BE2C (cell line): ENCODE results near the gene OVOL2.
"Not testable (repeated sequence)": the region's sequence is repeated elsewhere in the genome, so short reads cannot be mapped to it uniquely, and the experiment has no call there.

ENCODE experiments used
- DNase-seq: peaks from one replicate; pipeline ENCODE4 v3.0.0-alpha.2; 2020
- H3K27me3 ChIP-seq: fragments of 250-450 bp; sonication (Bioruptor Pico); 2 replicates; pipeline ENCODE4 v1.5.1; 2020; ENCODE audit warnings: mild to moderate bottlenecking
- H3K36me3 ChIP-seq: fragments of 250-450 bp; sonication (Bioruptor Pico); 2 replicates; pipeline ENCODE4 v1.5.1; 2020; ENCODE audit warnings: mild to moderate bottlenecking
- H3K4me1 ChIP-seq: fragments of 250-450 bp; sonication (Bioruptor Pico); 2 replicates; pipeline ENCODE4 v1.5.1; 2020
- H3K4me3 ChIP-seq: 2 replicates; pipeline ENCODE4 v1.5.1; 2011; ENCODE audit warnings: low read depth, low read length
- H3K9me3 ChIP-seq: fragments of 250-450 bp; sonication (Bioruptor Pico); 2 replicates; pipeline ENCODE4 v1.5.1; 2020
- TF ChIP-seq, protein P1 (sequence below): IDR thresholded peaks from 2 replicates; pipeline ENCODE4 v1.5.1; 2012; ENCODE audit warnings: mild to moderate bottlenecking, low read depth, low read length

Gene OVOL2

DNA sequence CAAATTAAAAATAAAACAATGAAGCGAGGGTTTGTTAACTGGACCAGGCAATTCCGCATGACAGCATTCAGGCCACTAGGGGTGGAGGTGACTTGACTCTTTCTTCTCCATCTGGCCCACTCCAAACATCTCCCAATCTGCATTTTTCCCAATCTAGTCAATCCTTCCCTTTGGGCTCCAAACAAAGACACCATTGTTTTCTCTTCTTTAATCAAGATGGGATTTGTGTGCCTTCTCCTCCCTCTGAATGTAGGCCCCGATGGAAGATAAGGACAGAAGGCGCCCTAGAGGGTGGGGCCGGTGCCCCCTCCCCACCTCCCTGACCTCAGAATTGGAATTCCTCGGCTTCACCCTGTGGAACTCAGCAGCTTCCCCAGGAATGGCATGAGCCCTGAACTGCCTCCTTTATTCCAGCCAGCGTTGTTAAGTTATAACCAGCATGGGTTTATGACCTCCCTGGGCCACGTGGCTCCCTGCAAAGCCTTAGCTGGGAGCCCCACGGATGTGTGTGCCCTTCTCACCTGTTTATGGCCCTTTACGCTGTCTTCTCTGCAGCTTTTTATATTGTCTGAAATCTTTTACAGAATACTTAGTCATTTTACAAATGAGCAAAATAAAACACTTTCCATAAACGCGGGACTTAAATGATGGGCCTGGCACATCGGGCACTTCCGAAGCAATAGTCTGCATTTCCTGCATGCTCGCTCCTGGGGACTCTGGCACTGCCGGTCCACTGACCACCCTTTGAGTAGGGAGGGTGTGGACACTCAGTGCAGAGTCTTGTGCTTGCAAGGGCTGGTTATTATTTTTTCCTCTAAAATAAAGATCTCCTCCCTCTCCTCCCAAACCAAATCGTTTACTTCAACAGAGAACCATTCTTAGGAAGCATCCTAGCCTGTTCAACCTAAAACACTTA is 24.5 kb downstream of the OVOL2 start:
- no peak overlapping the region for H3K4me3 ChIP-seq
- TF ChIP-seq, protein P1, sequence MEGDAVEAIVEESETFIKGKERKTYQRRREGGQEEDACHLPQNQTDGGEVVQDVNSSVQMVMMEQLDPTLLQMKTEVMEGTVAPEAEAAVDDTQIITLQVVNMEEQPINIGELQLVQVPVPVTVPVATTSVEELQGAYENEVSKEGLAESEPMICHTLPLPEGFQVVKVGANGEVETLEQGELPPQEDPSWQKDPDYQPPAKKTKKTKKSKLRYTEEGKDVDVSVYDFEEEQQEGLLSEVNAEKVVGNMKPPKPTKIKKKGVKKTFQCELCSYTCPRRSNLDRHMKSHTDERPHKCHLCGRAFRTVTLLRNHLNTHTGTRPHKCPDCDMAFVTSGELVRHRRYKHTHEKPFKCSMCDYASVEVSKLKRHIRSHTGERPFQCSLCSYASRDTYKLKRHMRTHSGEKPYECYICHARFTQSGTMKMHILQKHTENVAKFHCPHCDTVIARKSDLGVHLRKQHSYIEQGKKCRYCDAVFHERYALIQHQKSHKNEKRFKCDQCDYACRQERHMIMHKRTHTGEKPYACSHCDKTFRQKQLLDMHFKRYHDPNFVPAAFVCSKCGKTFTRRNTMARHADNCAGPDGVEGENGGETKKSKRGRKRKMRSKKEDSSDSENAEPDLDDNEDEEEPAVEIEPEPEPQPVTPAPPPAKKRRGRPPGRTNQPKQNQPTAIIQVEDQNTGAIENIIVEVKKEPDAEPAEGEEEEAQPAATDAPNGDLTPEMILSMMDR: peak; percentile 22; the same call in 1 of the 2 replicates
- H3K36me3 ChIP-seq: no peaks in the 10 kb centered on the region
- no peaks in the 10 kb centered on the region for H3K27me3 ChIP-seq
- no peaks in the 10 kb centered on the region for H3K4me1 ChIP-seq
- no peak for DNase-seq
- H3K9me3 ChIP-seq: no peaks in the 10 kb centered on the region

DNA sequence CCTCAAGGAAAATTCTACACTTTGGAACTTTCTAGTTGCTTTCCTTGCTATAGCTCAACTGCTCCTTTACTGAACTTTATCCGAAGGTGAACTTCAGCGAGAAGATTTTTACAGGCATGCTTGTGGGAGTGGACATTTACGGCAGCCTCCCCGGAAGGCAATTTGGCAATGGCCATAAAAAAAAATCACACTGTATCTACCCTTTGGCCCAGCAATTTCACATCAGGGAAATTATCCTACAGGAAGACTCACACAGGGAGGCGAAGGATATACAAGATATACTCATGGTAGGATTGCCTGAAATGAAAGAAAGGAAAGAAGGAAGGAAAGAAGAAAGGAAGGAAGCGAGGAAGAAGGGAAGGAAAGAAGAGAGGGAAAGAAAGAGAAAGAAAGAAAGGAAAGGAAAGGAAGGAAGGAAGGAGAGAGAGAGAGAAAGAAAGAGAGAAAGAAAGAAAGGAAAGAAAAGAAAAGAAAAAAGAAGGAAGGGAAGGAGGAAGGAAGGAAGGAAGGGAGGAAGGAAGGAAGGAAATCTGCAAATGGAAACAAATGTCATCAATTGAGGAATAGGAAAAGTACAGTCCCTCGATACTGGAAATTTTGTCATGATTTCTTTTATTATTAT is 25.7 kb downstream of the OVOL2 start:
- no peak for DNase-seq
- no peaks in the 10 kb centered on the region for H3K27me3 ChIP-seq
- no peaks in the 10 kb centered on the region for H3K4me1 ChIP-seq
- no peak overlapping the region for H3K4me3 ChIP-seq
- no peaks in the 10 kb centered on the region for H3K9me3 ChIP-seq
- TF ChIP-seq, protein P1: no peak
- H3K36me3 ChIP-seq: no peaks in the 10 kb centered on the region

DNA sequence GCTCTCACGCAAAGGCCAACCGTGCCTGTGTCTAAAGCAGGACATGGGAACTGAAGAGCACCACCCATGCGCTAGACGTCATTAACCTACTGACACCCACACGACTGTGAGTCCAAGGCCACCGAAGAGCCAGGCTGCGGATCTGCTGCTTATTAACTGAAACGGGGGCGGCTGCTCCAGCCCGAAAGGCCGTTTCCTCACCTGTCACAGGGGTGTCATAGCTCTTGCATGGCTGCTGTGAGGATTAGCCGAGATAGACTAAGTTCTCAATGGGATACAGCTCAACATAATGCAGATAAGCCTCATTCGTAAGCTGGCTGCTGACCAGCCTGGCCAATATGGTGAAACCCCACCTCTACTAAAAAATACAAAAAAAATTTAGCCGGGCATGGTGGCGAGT is 26.7 kb downstream of the OVOL2 start:
- no peak for DNase-seq
- H3K9me3 ChIP-seq: no peaks in the 10 kb centered on the region
- no peaks in the 10 kb centered on the region for H3K4me1 ChIP-seq
- H3K4me3 ChIP-seq: no peak overlapping the region
- no peaks in the 10 kb centered on the region for H3K27me3 ChIP-seq
- H3K36me3 ChIP-seq: no peaks in the 10 kb centered on the region
- TF ChIP-seq, protein P1: no peak

GRCh38 chr20:18030020-18030419 is 27.7 kb downstream of the OVOL2 start:
- no peaks in the 10 kb centered on the region for H3K27me3 ChIP-seq
- H3K4me3 ChIP-seq: no peak overlapping the region
- no peaks in the 10 kb centered on the region for H3K9me3 ChIP-seq
- no peaks in the 10 kb centered on the region for H3K4me1 ChIP-seq
- DNase-seq: no peak
- TF ChIP-seq, protein P1: no peak
- H3K36me3 ChIP-seq: no peaks in the 10 kb centered on the region

- DNase-seq, H3K9me3 ChIP-seq, H3K36me3 ChIP-seq, H3K4me1 ChIP-seq, H3K4me3 ChIP-seq, H3K27me3 ChIP-seq: not testable (repeated sequence)
Observed at GRCh38 chr20:18027011-18027410, 30.7 kb downstream of the OVOL2 start.

GRCh38 chr20:18024606-18025127 is 33.0 kb downstream of the OVOL2 start:
- H3K27me3 ChIP-seq: no peaks in the 10 kb centered on the region
- TF ChIP-seq, protein P1: no peak
- no peaks in the 10 kb centered on the region for H3K36me3 ChIP-seq
- no peaks in the 10 kb centered on the region for H3K9me3 ChIP-seq
- no peak for DNase-seq
- no peak overlapping the region for H3K4me3 ChIP-seq
- no peaks in the 10 kb centered on the region for H3K4me1 ChIP-seq
